ENCODE results near the gene MITF.
A peak's percentile ranks its signal among the peaks of the same experiment; 100 is the strongest.

MITF gene

DNA sequence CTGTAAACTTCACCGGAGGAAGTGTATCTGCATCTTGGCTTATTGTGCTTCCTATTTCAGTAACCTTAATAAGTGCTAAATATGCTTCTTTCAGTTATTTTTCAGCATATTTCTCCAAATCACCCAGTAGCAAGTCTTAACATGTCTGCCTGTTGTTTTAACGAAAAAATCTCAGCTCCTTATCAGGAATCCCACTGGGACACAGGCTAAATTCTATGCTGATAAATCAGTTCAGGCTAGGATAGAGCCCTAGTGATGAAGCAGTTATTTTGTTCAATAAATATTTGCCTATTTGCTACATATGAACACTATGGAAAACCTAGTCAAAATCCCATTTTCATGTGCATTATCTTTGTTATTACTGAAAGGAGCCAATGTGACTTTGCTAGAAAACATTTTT, 8.2 kb upstream of the MITF start:
- H3K9me2 ChIP-seq (replicated peaks; ENCODE audit: control insufficient read depth, low read length) = no peaks in the 10 kb centered on the region
- no peaks in the 10 kb centered on the region for H3K36me3 ChIP-seq (ENCODE audit: control insufficient read depth, low read length)
- H3K27me3 ChIP-seq (ENCODE audit: control insufficient read depth, low read length) = no peaks in the 10 kb centered on the region
- H3F3A ChIP-seq (ENCODE audit: control insufficient read depth, insufficient read depth) = no peaks in the 10 kb centered on the region
- H3K27ac ChIP-seq (ENCODE audit: low read depth, low read length) = no peak overlapping the region
- H3K4me1 ChIP-seq (ENCODE audit: control insufficient read depth, low read length) = no peaks in the 10 kb centered on the region
- H3K79me2 ChIP-seq (ENCODE audit: control insufficient read depth, low read length) = no peaks in the 10 kb centered on the region
- no peak overlapping the region for H3K4me3 ChIP-seq (ENCODE audit: low read length)
- H4K20me1 ChIP-seq (ENCODE audit: control insufficient read depth, insufficient read depth, low read depth, low read length) = no peaks in the 10 kb centered on the region
- TF ChIP-seq EZH2phosphoT487 (IDR thresholded peaks at IDR 0.05; ENCODE audit: borderline replicate concordance, low read length) = no peak
- TF ChIP-seq, protein P1, sequence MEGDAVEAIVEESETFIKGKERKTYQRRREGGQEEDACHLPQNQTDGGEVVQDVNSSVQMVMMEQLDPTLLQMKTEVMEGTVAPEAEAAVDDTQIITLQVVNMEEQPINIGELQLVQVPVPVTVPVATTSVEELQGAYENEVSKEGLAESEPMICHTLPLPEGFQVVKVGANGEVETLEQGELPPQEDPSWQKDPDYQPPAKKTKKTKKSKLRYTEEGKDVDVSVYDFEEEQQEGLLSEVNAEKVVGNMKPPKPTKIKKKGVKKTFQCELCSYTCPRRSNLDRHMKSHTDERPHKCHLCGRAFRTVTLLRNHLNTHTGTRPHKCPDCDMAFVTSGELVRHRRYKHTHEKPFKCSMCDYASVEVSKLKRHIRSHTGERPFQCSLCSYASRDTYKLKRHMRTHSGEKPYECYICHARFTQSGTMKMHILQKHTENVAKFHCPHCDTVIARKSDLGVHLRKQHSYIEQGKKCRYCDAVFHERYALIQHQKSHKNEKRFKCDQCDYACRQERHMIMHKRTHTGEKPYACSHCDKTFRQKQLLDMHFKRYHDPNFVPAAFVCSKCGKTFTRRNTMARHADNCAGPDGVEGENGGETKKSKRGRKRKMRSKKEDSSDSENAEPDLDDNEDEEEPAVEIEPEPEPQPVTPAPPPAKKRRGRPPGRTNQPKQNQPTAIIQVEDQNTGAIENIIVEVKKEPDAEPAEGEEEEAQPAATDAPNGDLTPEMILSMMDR (IDR thresholded peaks at IDR 0.05; ENCODE audit: low read depth, low read length, poor library complexity, severe bottlenecking) = no peak
- no peak overlapping the region for H3K4me2 ChIP-seq (ENCODE audit: low read length)
- H3K9me3 ChIP-seq (ENCODE audit: control insufficient read depth, insufficient read depth, low read length) = no peaks in the 10 kb centered on the region

DNA sequence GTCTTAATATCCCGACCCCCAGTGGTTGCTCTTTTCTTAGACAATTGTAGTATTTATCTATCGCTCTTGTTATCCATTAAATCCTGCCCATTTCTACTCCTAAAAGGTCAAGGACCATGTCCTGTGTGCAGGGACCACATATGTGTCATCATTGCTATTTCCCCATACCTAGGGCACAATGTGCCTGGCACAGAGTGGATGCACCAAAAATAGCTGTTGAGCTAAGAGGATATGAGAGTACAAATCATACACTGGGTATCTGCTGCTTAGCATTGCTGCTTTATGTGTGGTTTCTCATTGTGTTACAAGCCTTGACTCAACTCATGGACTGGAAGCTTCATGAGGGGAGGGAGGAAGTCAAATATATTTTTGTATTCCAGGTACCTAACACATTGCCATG, 3.4 kb upstream of the MITF start:
- Histone ChIP-seq H3F3A (ENCODE audit: control insufficient read depth, insufficient read depth) (no peaks in the 10 kb centered on the region), H3K9me3 (ENCODE audit: control insufficient read depth, insufficient read depth, low read length) (no peaks in the 10 kb centered on the region), H4K20me1 (ENCODE audit: control insufficient read depth, insufficient read depth, low read depth, low read length) (no peaks in the 10 kb centered on the region), H3K4me3 (ENCODE audit: low read length) (no peak overlapping the region), H3K4me2 (ENCODE audit: low read length) (no peak overlapping the region), H3K27me3 (ENCODE audit: control insufficient read depth, low read length) (peaks cover 30% of the 10 kb centered on the region), H3K4me1 (ENCODE audit: control insufficient read depth, low read length) (no peaks in the 10 kb centered on the region), H3K9me2 (replicated peaks; ENCODE audit: control insufficient read depth, low read length) (no peaks in the 10 kb centered on the region), H3K79me2 (ENCODE audit: control insufficient read depth, low read length) (no peaks in the 10 kb centered on the region), H3K27ac (ENCODE audit: low read depth, low read length) (no peak overlapping the region), H3K36me3 (ENCODE audit: control insufficient read depth, low read length) (no peaks in the 10 kb centered on the region)
- TF ChIP-seq, protein P1 (IDR thresholded peaks at IDR 0.05; ENCODE audit: low read depth, low read length, poor library complexity, severe bottlenecking) = no peak
- no peak for TF ChIP-seq EZH2phosphoT487 (IDR thresholded peaks at IDR 0.05; ENCODE audit: borderline replicate concordance, low read length)

DNA sequence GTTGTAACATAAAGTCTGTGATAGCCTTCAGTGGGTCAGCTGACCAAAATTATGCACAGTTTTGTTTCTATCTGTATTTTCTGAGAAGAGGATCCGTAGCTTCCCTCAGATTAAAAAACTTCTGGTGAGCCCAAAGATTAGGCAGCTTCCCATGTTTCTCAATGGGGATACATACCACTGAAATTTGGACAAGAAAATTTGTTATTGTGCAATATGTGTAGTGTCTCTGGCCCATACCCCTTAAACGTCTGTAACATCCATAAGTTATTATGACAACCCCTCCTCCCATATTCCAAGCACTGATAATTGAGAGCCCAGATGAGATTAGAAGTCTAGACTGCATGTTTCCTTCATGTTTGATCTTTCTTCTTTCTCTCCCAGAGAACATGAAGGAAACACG, 1.9 kb upstream of the MITF start:
- Histone ChIP-seq H4K20me1 (ENCODE audit: control insufficient read depth, insufficient read depth, low read depth, low read length) (no peaks in the 10 kb centered on the region), H3K4me1 (ENCODE audit: control insufficient read depth, low read length) (no peaks in the 10 kb centered on the region), H3K27me3 (ENCODE audit: control insufficient read depth, low read length) (peaks cover 33% of the 10 kb centered on the region), H3K4me3 (ENCODE audit: low read length) (no peak overlapping the region), H3K36me3 (ENCODE audit: control insufficient read depth, low read length) (no peaks in the 10 kb centered on the region), H3K79me2 (ENCODE audit: control insufficient read depth, low read length) (no peaks in the 10 kb centered on the region), H3K4me2 (ENCODE audit: low read length) (no peak overlapping the region), H3K9me3 (ENCODE audit: control insufficient read depth, insufficient read depth, low read length) (no peaks in the 10 kb centered on the region), H3K27ac (ENCODE audit: low read depth, low read length) (no peak overlapping the region), H3F3A (ENCODE audit: control insufficient read depth, insufficient read depth) (no peaks in the 10 kb centered on the region), H3K9me2 (replicated peaks; ENCODE audit: control insufficient read depth, low read length) (no peaks in the 10 kb centered on the region)
- TF ChIP-seq, protein P1 (IDR thresholded peaks at IDR 0.05; ENCODE audit: low read depth, low read length, poor library complexity, severe bottlenecking) = no peak
- TF ChIP-seq EZH2phosphoT487 (IDR thresholded peaks at IDR 0.05; ENCODE audit: borderline replicate concordance, low read length) = no peak

DNA sequence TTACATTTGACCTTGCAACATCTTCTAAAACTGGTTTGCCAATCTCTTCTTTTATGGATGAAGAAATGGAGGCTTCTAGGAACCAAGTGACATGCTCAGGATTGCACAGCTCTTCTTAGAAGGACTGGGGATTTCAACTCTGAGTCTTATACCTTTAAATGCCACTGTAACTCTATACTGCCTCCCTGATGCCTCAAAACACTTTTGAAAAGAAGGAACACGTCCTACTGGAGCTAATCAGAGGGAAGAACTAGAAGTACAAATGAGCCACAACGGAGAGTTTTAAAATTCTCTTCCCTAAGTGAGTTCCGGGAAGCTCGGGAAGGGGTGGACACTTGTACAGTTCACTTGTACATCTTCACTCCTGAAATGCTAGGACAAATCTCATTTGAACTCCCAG, 949 bp upstream of the MITF start:
- Histone ChIP-seq H3F3A (ENCODE audit: control insufficient read depth, insufficient read depth) (no peaks in the 10 kb centered on the region), H3K9me3 (ENCODE audit: control insufficient read depth, insufficient read depth, low read length) (no peaks in the 10 kb centered on the region), H3K4me2 (ENCODE audit: low read length) (peak overlapping the region; percentile 40; the same call in 1 of the 2 replicates), H4K20me1 (ENCODE audit: control insufficient read depth, insufficient read depth, low read depth, low read length) (no peaks in the 10 kb centered on the region), H3K27me3 (ENCODE audit: control insufficient read depth, low read length) (peaks cover 33% of the 10 kb centered on the region), H3K9me2 (replicated peaks; ENCODE audit: control insufficient read depth, low read length) (no peaks in the 10 kb centered on the region), H3K79me2 (ENCODE audit: control insufficient read depth, low read length) (no peaks in the 10 kb centered on the region), H3K4me1 (ENCODE audit: control insufficient read depth, low read length) (no peaks in the 10 kb centered on the region), H3K4me3 (ENCODE audit: low read length) (no peak overlapping the region), H3K36me3 (ENCODE audit: control insufficient read depth, low read length) (no peaks in the 10 kb centered on the region), H3K27ac (ENCODE audit: low read depth, low read length) (no peak overlapping the region)
- TF ChIP-seq, protein P1 (IDR thresholded peaks at IDR 0.05; ENCODE audit: low read depth, low read length, poor library complexity, severe bottlenecking) = no peak
